GM23338 (cell line): ENCODE measurements around the gene AASDHPPT. TPM values are rescaled to one million over a fixed set of nuclear protein-coding genes. Genes with fewer than 3 reads are reported as not detected.

ENCODE experiments used
- ATAC-seq: fragments of 200-7000 bp; cut with Tn5 transposase; 3 replicates; pipeline ENCODE4 v1.9.1; 2020
- DNase-seq: peaks from one replicate; pipeline ENCODE4 v3.0.0-alpha.2; 2015; ENCODE audit warnings: low spot score
- H2AFZ ChIP-seq: fragments of 200-600 bp; sonication (generic); 2 replicates; pipeline ENCODE4 v1.8.0; 2016; ENCODE audit warnings: antibody characterized with exemption, mild to moderate bottlenecking, moderate library complexity
- H3F3A ChIP-seq: fragments of 200-600 bp; sonication (generic); replicated peaks from 2 replicates; pipeline ENCODE4 v1.8.0; 2017; ENCODE audit warnings: antibody characterized with exemption, mixed run types, low read depth
- H3K27ac ChIP-seq: fragments of 200-600 bp; sonication (generic); 2 replicates; pipeline ENCODE4 v1.6.1; 2016; ENCODE audit warnings: low read depth
- H3K27me3 ChIP-seq: fragments of 200-600 bp; sonication (generic); 2 replicates; pipeline ENCODE4 v1.8.0; 2016; ENCODE audit warnings: mild to moderate bottlenecking, mixed run types, moderate library complexity; ENCODE audit not compliant: insufficient read depth
- H3K36me3 ChIP-seq: fragments of 200-600 bp; sonication (generic); 2 replicates; pipeline ENCODE4 v1.8.0; 2016; ENCODE audit warnings: mild to moderate bottlenecking; ENCODE audit not compliant: insufficient read depth
- H3K4me1 ChIP-seq: fragments of 200-600 bp; sonication (generic); 2 replicates; pipeline ENCODE4 v1.8.0; 2016; ENCODE audit warnings: mild to moderate bottlenecking, moderate library complexity; ENCODE audit not compliant: insufficient read depth
- H3K4me2 ChIP-seq: fragments of 200-600 bp; sonication (generic); 2 replicates; pipeline ENCODE4 v1.7.1; 2017; ENCODE audit warnings: mixed run types
- H3K4me3 ChIP-seq: fragments of 200-600 bp; sonication (generic); 2 replicates; pipeline ENCODE4 v1.6.1; 2016; ENCODE audit warnings: mixed run types
- H3K79me2 ChIP-seq: fragments of 200-600 bp; sonication (generic); replicated peaks from 2 replicates; pipeline ENCODE4 v1.8.0; 2017; ENCODE audit warnings: mild to moderate bottlenecking; ENCODE audit not compliant: insufficient read depth
- H3K9me2 ChIP-seq: fragments of 200-600 bp; sonication (generic); 2 replicates; pipeline ENCODE4 v1.8.0; 2017; ENCODE audit not compliant: insufficient read depth
- H4K20me1 ChIP-seq: fragments of 200-600 bp; sonication (generic); replicated peaks from 2 replicates; pipeline ENCODE4 v1.8.0; 2017; ENCODE audit warnings: mild to moderate bottlenecking; ENCODE audit not compliant: insufficient read depth
- H3K27ac Mint-ChIP-seq: 2 replicates; pipeline ENCODE4 v1.8.0; 2020; ENCODE audit warnings: inconsistent platforms, mild to moderate bottlenecking, moderate library complexity, mixed read lengths
- H3K27me3 Mint-ChIP-seq: 3 replicates; pipeline ENCODE4 v1.8.0; 2022; ENCODE audit warnings: low read depth, mild to moderate bottlenecking, moderate library complexity, mixed read lengths, inconsistent platforms; ENCODE audit not compliant: insufficient read depth, poor library complexity
- H3K36me3 Mint-ChIP-seq: 3 replicates; pipeline ENCODE4 v1.8.0; 2021; ENCODE audit warnings: low read depth, mild to moderate bottlenecking, inconsistent platforms, moderate library complexity, mixed read lengths
- H3K4me1 Mint-ChIP-seq: 3 replicates; pipeline ENCODE4 v1.8.0; 2020; ENCODE audit warnings: mild to moderate bottlenecking, inconsistent platforms, mixed read lengths
- H3K4me3 Mint-ChIP-seq: 3 replicates; pipeline ENCODE4 v1.8.0; 2021; ENCODE audit warnings: moderate library complexity, mild to moderate bottlenecking, inconsistent platforms, mixed read lengths
- H3K9me3 Mint-ChIP-seq: 3 replicates; pipeline ENCODE4 v1.8.0; 2020; ENCODE audit warnings: moderate library complexity, mild to moderate bottlenecking, inconsistent platforms, mixed read lengths
- CREB1 ChIP-seq: fragments of 250-450 bp; sonication (Bioruptor Pico); IDR thresholded peaks from 2 replicates; pipeline ENCODE4 v1.5.0; 2020; ENCODE audit warnings: low read depth, mild to moderate bottlenecking, moderate library complexity
- EZH2 ChIP-seq: fragments of 200-600 bp; sonication (generic); IDR thresholded peaks from one replicate; pipeline ENCODE4 v1.8.0; 2017; ENCODE audit warnings: antibody characterized with exemption, mild to moderate bottlenecking, low read depth; ENCODE audit not compliant: unreplicated experiment
- EZH2phosphoT487 ChIP-seq: fragments of 200-600 bp; sonication (generic); IDR thresholded peaks from one replicate; pipeline ENCODE4 v1.8.1; 2018; ENCODE audit warnings: antibody characterized with exemption; ENCODE audit not compliant: unreplicated experiment
- JUNB ChIP-seq: IDR thresholded peaks from one replicate; pipeline ENCODE4 v1.6.1; 2016; ENCODE audit warnings: antibody characterized with exemption; ENCODE audit not compliant: unreplicated experiment
- NANOG ChIP-seq: IDR thresholded peaks from 2 replicates; pipeline ENCODE4 v1.6.1; 2016; ENCODE audit warnings: antibody characterized with exemption, borderline replicate concordance
- POLR2AphosphoS5 ChIP-seq: IDR thresholded peaks from 2 replicates; pipeline ENCODE4 v1.6.1; 2016; ENCODE audit warnings: antibody characterized with exemption, low read depth
- STAT1 ChIP-seq: IDR thresholded peaks from one replicate; pipeline ENCODE4 v1.6.1; 2016; ENCODE audit warnings: antibody characterized with exemption; ENCODE audit not compliant: unreplicated experiment
- ZNF114 ChIP-seq: fragments of 250-450 bp; sonication (Bioruptor Pico); IDR thresholded peaks from 2 replicates; pipeline ENCODE4 v1.5.0; 2020; ENCODE audit warnings: mild to moderate bottlenecking, moderate library complexity
- ZNF331 ChIP-seq: fragments of 250-450 bp; sonication (Bioruptor Pico); IDR thresholded peaks from 2 replicates; pipeline ENCODE4 v1.5.0; 2020; ENCODE audit warnings: low read depth, mild to moderate bottlenecking, moderate library complexity
- polyA plus RNA-seq: library from polyadenylated mRNA; unstranded; fragments of >200 nt; fragmentation: Nextera tagmentation; extraction: Ambion mirVana; gene quantifications from 2 replicates; pipeline ENCODE4 v1.2.1, GENCODE V29; 2016
- total RNA-seq: library from RNA; depleted of rRNA; stranded (reverse); fragments of >200 nt; shearing (Covaris generic); gene quantifications from 2 replicates; pipeline ENCODE4 v1.2.3, GENCODE V29; 2014
- TF ChIP-seq, protein P1 (sequence below), 2 experiments: fragments of 200-600 bp in 1 of 2; sonication (generic) in 1 of 2; conservative IDR thresholded peaks; 2 replicates each; pipeline versions ENCODE4 v1.5.1 to v1.6.1; 2016 to 2017; ENCODE audit warnings: antibody characterized with exemption in 2 of 2, low read depth in 2 of 2, mild to moderate bottlenecking in 2 of 2, moderate library complexity in 1 of 2
- TF ChIP-seq, protein P2 (sequence below): fragments of 250-450 bp; sonication (Bioruptor Pico); IDR thresholded peaks from 2 replicates; pipeline ENCODE4 v1.5.0; 2020; ENCODE audit warnings: mild to moderate bottlenecking, moderate library complexity
- TF ChIP-seq, protein P3 (sequence below): IDR thresholded peaks from one replicate; pipeline ENCODE4 v1.6.1; 2018; ENCODE audit warnings: antibody characterized with exemption; ENCODE audit not compliant: unreplicated experiment
- TF ChIP-seq, protein P4 (sequence below): IDR thresholded peaks from 2 replicates; pipeline ENCODE4 v1.6.1; 2016; ENCODE audit warnings: antibody characterized with exemption

Gene AASDHPPT
- total and polyA plus RNA-seq, 2 experiments from 2014 or later: 49.0 to 62.3 TPM

DNA sequence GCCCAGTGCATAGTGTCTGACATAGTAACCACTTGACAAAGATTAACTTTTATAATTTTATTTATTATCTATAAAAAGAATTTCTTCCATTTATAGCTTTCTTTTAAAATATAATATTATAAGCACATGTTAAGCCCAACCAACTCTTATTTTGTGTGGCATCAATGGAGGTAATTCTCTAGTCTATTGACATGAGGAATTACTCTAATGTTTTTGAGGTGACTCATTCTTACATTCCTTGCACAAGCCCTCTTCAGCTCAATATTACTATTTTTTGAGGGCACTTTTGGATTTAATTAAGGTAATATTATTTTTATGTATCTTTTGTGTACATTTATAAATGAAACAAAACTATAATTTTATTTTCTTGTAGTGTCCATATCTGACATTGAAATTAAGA, 59.6 kb downstream of the AASDHPPT start:
- Histone ChIP-seq H3K4me2 (no peak overlapping the region), H2AFZ (no peak overlapping the region), H3K9me2 (0 out of 2 replicates have a peak, but pooled peaks cover 4% of the 10 kb centered on the region), H3K4me1 (no peaks in the 10 kb centered on the region; the same call in 1 of the 2 replicates), H3K27me3 (no peaks in the 10 kb centered on the region), H3K36me3 (peaks cover 5% of the 10 kb centered on the region; the same call in 1 of the 2 replicates), H3K4me3 (no peak overlapping the region), H3F3A (no peaks in the 10 kb centered on the region), H3K27ac (no peak overlapping the region), H4K20me1 (no peaks in the 10 kb centered on the region), H3K79me2 (no peaks in the 10 kb centered on the region)
- no peaks in the 10 kb centered on the region for H3K27me3 Mint-ChIP-seq
- H3K36me3 Mint-ChIP-seq: peaks cover 9% of the 10 kb centered on the region; the same call in 2 of the 3 replicates
- DNase-seq (no peak), ATAC-seq (no peak)
- H3K27ac Mint-ChIP-seq: no peak overlapping the region
- peaks cover 25% of the 10 kb centered on the region for H3K9me3 Mint-ChIP-seq
- H3K4me1 Mint-ChIP-seq: no peaks in the 10 kb centered on the region
- H3K4me3 Mint-ChIP-seq: no peak overlapping the region
- TF ChIP-seq, protein P1, sequence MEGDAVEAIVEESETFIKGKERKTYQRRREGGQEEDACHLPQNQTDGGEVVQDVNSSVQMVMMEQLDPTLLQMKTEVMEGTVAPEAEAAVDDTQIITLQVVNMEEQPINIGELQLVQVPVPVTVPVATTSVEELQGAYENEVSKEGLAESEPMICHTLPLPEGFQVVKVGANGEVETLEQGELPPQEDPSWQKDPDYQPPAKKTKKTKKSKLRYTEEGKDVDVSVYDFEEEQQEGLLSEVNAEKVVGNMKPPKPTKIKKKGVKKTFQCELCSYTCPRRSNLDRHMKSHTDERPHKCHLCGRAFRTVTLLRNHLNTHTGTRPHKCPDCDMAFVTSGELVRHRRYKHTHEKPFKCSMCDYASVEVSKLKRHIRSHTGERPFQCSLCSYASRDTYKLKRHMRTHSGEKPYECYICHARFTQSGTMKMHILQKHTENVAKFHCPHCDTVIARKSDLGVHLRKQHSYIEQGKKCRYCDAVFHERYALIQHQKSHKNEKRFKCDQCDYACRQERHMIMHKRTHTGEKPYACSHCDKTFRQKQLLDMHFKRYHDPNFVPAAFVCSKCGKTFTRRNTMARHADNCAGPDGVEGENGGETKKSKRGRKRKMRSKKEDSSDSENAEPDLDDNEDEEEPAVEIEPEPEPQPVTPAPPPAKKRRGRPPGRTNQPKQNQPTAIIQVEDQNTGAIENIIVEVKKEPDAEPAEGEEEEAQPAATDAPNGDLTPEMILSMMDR (conservative IDR thresholded peaks at IDR 0.05; ENCODE audit: low read depth in 2 of 2): no peak
- TF ChIP-seq STAT1 (no peak), EZH2phosphoT487 (no peak), EZH2 (no peak), NANOG (no peak), POLR2AphosphoS5 (no peak), ZNF114 (CRISPR knock-in tag) (no peak), ZNF331 (CRISPR knock-in tag) (no peak), JUNB (no peak), CREB1 (CRISPR knock-in tag) (no peak)
- TF ChIP-seq, protein P2, sequence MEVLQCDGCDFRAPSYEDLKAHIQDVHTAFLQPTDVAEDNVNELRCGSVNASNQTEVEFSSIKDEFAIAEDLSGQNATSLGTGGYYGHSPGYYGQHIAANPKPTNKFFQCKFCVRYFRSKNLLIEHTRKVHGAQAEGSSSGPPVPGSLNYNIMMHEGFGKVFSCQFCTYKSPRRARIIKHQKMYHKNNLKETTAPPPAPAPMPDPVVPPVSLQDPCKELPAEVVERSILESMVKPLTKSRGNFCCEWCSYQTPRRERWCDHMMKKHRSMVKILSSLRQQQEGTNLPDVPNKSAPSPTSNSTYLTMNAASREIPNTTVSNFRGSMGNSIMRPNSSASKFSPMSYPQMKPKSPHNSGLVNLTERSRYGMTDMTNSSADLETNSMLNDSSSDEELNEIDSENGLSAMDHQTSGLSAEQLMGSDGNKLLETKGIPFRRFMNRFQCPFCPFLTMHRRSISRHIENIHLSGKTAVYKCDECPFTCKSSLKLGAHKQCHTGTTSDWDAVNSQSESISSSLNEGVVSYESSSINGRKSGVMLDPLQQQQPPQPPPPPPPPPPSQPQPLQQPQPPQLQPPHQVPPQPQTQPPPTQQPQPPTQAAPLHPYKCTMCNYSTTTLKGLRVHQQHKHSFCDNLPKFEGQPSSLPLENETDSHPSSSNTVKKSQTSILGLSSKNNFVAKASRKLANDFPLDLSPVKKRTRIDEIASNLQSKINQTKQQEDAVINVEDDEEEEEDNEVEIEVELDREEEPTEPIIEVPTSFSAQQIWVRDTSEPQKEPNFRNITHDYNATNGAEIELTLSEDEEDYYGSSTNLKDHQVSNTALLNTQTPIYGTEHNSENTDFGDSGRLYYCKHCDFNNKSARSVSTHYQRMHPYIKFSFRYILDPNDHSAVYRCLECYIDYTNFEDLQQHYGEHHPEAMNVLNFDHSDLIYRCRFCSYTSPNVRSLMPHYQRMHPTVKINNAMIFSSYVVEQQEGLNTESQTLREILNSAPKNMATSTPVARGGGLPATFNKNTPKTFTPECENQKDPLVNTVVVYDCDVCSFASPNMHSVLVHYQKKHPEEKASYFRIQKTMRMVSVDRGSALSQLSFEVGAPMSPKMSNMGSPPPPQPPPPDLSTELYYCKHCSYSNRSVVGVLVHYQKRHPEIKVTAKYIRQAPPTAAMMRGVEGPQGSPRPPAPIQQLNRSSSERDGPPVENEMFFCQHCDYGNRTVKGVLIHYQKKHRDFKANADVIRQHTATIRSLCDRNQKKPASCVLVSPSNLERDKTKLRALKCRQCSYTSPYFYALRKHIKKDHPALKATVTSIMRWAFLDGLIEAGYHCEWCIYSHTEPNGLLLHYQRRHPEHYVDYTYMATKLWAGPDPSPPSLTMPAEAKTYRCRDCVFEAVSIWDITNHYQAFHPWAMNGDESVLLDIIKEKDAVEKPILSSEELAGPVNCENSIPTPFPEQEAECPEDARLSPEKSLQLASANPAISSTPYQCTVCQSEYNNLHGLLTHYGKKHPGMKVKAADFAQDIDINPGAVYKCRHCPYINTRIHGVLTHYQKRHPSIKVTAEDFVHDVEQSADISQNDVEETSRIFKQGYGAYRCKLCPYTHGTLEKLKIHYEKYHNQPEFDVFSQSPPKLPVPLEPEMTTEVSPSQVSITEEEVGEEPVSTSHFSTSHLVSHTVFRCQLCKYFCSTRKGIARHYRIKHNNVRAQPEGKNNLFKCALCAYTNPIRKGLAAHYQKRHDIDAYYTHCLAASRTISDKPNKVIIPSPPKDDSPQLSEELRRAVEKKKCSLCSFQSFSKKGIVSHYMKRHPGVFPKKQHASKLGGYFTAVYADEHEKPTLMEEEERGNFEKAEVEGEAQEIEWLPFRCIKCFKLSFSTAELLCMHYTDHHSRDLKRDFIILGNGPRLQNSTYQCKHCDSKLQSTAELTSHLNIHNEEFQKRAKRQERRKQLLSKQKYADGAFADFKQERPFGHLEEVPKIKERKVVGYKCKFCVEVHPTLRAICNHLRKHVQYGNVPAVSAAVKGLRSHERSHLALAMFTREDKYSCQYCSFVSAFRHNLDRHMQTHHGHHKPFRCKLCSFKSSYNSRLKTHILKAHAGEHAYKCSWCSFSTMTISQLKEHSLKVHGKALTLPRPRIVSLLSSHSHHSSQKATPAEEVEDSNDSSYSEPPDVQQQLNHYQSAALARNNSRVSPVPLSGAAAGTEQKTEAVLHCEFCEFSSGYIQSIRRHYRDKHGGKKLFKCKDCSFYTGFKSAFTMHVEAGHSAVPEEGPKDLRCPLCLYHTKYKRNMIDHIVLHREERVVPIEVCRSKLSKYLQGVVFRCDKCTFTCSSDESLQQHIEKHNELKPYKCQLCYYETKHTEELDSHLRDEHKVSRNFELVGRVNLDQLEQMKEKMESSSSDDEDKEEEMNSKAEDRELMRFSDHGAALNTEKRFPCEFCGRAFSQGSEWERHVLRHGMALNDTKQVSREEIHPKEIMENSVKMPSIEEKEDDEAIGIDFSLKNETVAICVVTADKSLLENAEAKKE (CRISPR knock-in tag): no peak
- TF ChIP-seq, protein P3, sequence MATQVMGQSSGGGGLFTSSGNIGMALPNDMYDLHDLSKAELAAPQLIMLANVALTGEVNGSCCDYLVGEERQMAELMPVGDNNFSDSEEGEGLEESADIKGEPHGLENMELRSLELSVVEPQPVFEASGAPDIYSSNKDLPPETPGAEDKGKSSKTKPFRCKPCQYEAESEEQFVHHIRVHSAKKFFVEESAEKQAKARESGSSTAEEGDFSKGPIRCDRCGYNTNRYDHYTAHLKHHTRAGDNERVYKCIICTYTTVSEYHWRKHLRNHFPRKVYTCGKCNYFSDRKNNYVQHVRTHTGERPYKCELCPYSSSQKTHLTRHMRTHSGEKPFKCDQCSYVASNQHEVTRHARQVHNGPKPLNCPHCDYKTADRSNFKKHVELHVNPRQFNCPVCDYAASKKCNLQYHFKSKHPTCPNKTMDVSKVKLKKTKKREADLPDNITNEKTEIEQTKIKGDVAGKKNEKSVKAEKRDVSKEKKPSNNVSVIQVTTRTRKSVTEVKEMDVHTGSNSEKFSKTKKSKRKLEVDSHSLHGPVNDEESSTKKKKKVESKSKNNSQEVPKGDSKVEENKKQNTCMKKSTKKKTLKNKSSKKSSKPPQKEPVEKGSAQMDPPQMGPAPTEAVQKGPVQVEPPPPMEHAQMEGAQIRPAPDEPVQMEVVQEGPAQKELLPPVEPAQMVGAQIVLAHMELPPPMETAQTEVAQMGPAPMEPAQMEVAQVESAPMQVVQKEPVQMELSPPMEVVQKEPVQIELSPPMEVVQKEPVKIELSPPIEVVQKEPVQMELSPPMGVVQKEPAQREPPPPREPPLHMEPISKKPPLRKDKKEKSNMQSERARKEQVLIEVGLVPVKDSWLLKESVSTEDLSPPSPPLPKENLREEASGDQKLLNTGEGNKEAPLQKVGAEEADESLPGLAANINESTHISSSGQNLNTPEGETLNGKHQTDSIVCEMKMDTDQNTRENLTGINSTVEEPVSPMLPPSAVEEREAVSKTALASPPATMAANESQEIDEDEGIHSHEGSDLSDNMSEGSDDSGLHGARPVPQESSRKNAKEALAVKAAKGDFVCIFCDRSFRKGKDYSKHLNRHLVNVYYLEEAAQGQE: no peak
- TF ChIP-seq, protein P4, sequence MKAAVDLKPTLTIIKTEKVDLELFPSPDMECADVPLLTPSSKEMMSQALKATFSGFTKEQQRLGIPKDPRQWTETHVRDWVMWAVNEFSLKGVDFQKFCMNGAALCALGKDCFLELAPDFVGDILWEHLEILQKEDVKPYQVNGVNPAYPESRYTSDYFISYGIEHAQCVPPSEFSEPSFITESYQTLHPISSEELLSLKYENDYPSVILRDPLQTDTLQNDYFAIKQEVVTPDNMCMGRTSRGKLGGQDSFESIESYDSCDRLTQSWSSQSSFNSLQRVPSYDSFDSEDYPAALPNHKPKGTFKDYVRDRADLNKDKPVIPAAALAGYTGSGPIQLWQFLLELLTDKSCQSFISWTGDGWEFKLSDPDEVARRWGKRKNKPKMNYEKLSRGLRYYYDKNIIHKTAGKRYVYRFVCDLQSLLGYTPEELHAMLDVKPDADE: no peak
